ENCODE measurements around the gene KDF1. TPM values are rescaled to one million over a fixed set of nuclear protein-coding genes. Genes with fewer than 3 reads are reported as not detected.
"Not testable (repeated sequence)": the region's sequence is repeated elsewhere in the genome, so short reads cannot be mapped to it uniquely, and the experiment has no call there.

Gene KDF1
- total RNA-seq, 4 donors from 2014 or later: 0.28 to 0.50 TPM; not detected in 2

- TF ChIP-seq CTCF (IDR thresholded peaks at IDR 0.05): no peak
- no peak for ATAC-seq (ENCODE audit: low FRiP score)
Measured at GRCh38 chr1:26951216-26951615, 9.1 kb downstream of the KDF1 start.

GRCh38 chr1:26950602-26951001 is 9.7 kb downstream of the KDF1 start:
- ATAC-seq (ENCODE audit: low FRiP score) (no peak), DNase-seq (ENCODE audit: low spot score) (no peak)
- no peak for TF ChIP-seq CTCF (IDR thresholded peaks at IDR 0.05)

More at GRCh38 chr1:26951216-26951615, 9.1 kb downstream of the KDF1 start:
- no peak for DNase-seq (ENCODE audit: low spot score)

GRCh38 chr1:26949926-26950319 is 10.3 kb downstream of the KDF1 start:
- no peak for TF ChIP-seq CTCF (IDR thresholded peaks at IDR 0.05)
- DNase-seq (ENCODE audit: low spot score) (no peak), ATAC-seq (ENCODE audit: low FRiP score) (no peak)

GRCh38 chr1:26949266-26949925 is 10.9 kb downstream of the KDF1 start:
- no peak for TF ChIP-seq CTCF (IDR thresholded peaks at IDR 0.05)
- DNase-seq (ENCODE audit: low spot score) (no peak), ATAC-seq (ENCODE audit: low FRiP score) (no peak)

- not testable (repeated sequence) for ATAC-seq (ENCODE audit: low FRiP score); DNase-seq (ENCODE audit: low spot score)
Measured at GRCh38 chr1:26948725-26949057, 11.6 kb downstream of the KDF1 start.

GRCh38 chr1:26946270-26946669 is 14.0 kb downstream of the KDF1 start:
- DNase-seq (ENCODE audit: low spot score) (no peak), ATAC-seq (ENCODE audit: low FRiP score) (no peak)
- no peak for TF ChIP-seq CTCF (IDR thresholded peaks at IDR 0.05)

- ATAC-seq (ENCODE audit: low FRiP score) (no peak), DNase-seq (ENCODE audit: low spot score) (no peak)
- TF ChIP-seq CTCF (IDR thresholded peaks at IDR 0.05): no peak
Measured at GRCh38 chr1:26945728-26946127, 14.5 kb downstream of the KDF1 start.

All from omental fat pad (tissue), 4 donors.